Lung (tissue), 12 donors: Measurements from ENCODE around the gene LGR4. TPM values are rescaled to one million over a fixed set of nuclear protein-coding genes. Genes with fewer than 3 reads are reported as not detected.

ENCODE experiments used
- ATAC-seq: fragments of 200-7000 bp; cut with Tn5 transposase; one replicate; pipeline ENCODE4 v1.9.1; 2020; ENCODE audit warnings: moderate number of reproducible peaks; ENCODE audit not compliant: insufficient read depth, low FRiP score
- DNase-seq, 3 donors: peaks; one replicate each; pipeline ENCODE4 v3.0.0-alpha.2; 2013 to 2017
- H3K27ac ChIP-seq, 2 donors: one replicate each; pipeline ENCODE4 v1.5.1; 2013; ENCODE audit warnings: mild to moderate bottlenecking in 2 of 2, moderate library complexity in 2 of 2, control low read depth in 1 of 2, inconsistent platforms in 1 of 2, low read depth in 1 of 2, low read length in 1 of 2
- H3K27me3 ChIP-seq, 3 donors: one replicate each; pipeline ENCODE4 v1.5.1; 2013; ENCODE audit warnings: low read length in 2 of 3; ENCODE audit not compliant: control insufficient read depth in 3 of 3, insufficient read depth in 3 of 3
- H3K36me3 ChIP-seq, 4 donors: one replicate each; pipeline ENCODE4 v1.5.1; 2013; ENCODE audit warnings: low read length in 4 of 4, mild to moderate bottlenecking in 1 of 4, moderate library complexity in 1 of 4; ENCODE audit not compliant: control insufficient read depth in 4 of 4, insufficient read depth in 4 of 4
- H3K4me1 ChIP-seq, 5 donors: one replicate each; pipeline ENCODE4 v1.5.1; 2013; ENCODE audit warnings: low read length in 5 of 5, mild to moderate bottlenecking in 2 of 5, moderate library complexity in 1 of 5; ENCODE audit not compliant: control insufficient read depth in 5 of 5, insufficient read depth in 5 of 5
- H3K4me3 ChIP-seq: one replicate; pipeline ENCODE4 v1.5.1; 2013; ENCODE audit warnings: mild to moderate bottlenecking, control low read depth, moderate library complexity
- H3K9ac ChIP-seq, 2 donors: one replicate each; pipeline ENCODE4 v1.5.1; 2013; ENCODE audit warnings: low read length in 2 of 2, control low read depth in 1 of 2; ENCODE audit not compliant: insufficient read depth in 1 of 2
- H3K9me3 ChIP-seq, 4 donors: one replicate each; pipeline ENCODE4 v1.5.1; 2013; ENCODE audit warnings: low read length in 3 of 4, mild to moderate bottlenecking in 1 of 4, moderate library complexity in 1 of 4; ENCODE audit not compliant: control insufficient read depth in 4 of 4, insufficient read depth in 3 of 4
- WGBS, 2 donors: extraction: QIAGEN DNeasy Blood & Tissue Kit; methylation state at CpG; one replicate each; pipeline ENCODE4 v1.1.7; 2013; 5-methylcytosine and 5-hydroxymethylcytosine counted together
- polyA plus RNA-seq, 2 donors: library from polyadenylated mRNA; stranded (reverse); fragments of 200-250 nt; gene quantifications; one replicate each; pipeline ENCODE4 v1.2.1, GENCODE V29; 2013
- total RNA-seq, 2 donors: library from RNA; depleted of rRNA in 1 of 2; stranded (reverse); fragments of >200 nt in 1 of 2; gene quantifications; one replicate each; pipeline ENCODE4 v1.2.1, GENCODE V29; 2014 to 2021
- TF ChIP-seq, protein P1 (sequence below): IDR thresholded peaks from 2 replicates; pipeline ENCODE4 v1.5.1; 2012; ENCODE audit warnings: mild to moderate bottlenecking; ENCODE audit errors: control extremely low read depth, extremely low read depth
- donor health status: control.
- donor health status: control.
- donor health status: Bipolar disorder and iron deficiency.
- donor health status: healthy.
- donor health status: DM: yes; HTN: yes; CAD: no.

The LGR4 gene
- total and polyA plus RNA-seq, 4 donors: 2.2 to 29.2 (median 3.7) TPM

DNA sequence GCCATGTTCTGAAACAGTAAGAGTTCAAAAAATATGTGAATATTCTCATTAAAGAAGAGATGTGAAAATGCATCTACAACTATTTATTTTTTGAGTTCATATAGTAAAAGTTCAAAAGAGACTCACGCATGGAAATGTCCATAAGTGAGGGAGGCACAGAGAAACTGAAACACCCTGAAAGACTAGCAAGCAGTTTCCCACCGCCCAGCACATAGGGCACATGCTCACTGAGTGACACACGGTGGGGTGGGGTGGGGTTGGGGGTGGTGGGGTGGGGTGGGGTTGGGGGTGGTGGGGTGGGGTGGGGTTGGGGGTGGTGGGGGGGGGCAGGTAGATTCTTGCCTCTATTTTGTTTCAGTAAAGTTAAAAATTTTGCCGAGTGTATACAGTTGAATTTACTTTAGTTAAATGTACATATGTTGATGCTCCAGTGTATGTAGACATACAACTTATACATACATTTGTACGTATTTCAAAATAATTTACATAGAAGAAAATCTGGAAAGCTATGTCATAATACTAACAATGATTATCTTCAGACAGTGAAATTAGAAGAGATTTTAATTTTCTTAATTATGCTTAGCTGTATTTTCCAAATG is 115.9 kb downstream of the LGR4 start:
- no peak overlapping the region for H3K27ac ChIP-seq
- H3K36me3 ChIP-seq: no peaks in the 10 kb centered on the region
- DNase-seq: no peak
- H3K9ac ChIP-seq: no peak overlapping the region
- TF ChIP-seq, protein P1, sequence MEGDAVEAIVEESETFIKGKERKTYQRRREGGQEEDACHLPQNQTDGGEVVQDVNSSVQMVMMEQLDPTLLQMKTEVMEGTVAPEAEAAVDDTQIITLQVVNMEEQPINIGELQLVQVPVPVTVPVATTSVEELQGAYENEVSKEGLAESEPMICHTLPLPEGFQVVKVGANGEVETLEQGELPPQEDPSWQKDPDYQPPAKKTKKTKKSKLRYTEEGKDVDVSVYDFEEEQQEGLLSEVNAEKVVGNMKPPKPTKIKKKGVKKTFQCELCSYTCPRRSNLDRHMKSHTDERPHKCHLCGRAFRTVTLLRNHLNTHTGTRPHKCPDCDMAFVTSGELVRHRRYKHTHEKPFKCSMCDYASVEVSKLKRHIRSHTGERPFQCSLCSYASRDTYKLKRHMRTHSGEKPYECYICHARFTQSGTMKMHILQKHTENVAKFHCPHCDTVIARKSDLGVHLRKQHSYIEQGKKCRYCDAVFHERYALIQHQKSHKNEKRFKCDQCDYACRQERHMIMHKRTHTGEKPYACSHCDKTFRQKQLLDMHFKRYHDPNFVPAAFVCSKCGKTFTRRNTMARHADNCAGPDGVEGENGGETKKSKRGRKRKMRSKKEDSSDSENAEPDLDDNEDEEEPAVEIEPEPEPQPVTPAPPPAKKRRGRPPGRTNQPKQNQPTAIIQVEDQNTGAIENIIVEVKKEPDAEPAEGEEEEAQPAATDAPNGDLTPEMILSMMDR: no peak
- no peaks in the 10 kb centered on the region for H3K9me3 ChIP-seq
- no peaks in the 10 kb centered on the region for H3K27me3 ChIP-seq
- WGBS, 2 donors: 88 to 92% methylated on average over 5 of the region's 5 CpGs
- H3K4me3 ChIP-seq: no peak overlapping the region
- H3K4me1 ChIP-seq: peaks cover 0 to 8% (median under 1%) of the 10 kb centered on the region in 5 donors
- no peak for ATAC-seq

DNA sequence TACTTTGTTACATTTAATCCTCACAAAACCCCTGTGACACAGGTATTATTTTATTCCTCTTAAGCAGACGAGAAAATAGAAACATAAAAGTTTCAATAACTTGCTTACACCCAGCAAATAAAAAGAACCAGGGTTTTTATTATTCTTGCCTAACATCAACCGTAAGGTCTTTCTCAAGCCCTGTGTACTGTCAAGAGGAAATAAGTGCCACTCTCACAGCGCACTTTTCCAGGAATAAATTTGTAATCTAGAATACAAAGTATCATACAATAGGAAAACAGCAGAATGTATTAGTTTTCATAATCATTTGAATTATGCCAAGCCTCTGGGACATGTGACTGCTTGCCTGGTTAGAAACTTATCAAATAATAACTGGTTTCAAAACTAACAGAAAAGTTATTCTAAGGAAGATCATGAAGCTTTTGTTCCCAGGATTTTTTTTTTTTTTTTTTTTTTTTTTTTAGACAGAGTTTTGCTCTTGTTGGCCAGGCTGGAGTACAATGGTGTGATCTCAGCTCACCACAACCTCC is 117.0 kb downstream of the LGR4 start:
- Histone ChIP-seq H3K9ac (no peak overlapping the region), H3K4me1 (peaks cover 2 to 13% (median 5%) of the 10 kb centered on the region in 5 donors), H3K27me3 (no peaks in the 10 kb centered on the region), H3K36me3 (no peaks in the 10 kb centered on the region), H3K27ac (no peak overlapping the region), H3K4me3 (no peak overlapping the region), H3K9me3 (no peaks in the 10 kb centered on the region)
- 29 to 57% methylated on average over 3 of the region's 3 CpGs for WGBS, 2 donors
- TF ChIP-seq, protein P1: no peak
- DNase-seq (peak in 1 of 3 donors; percentile 6), ATAC-seq (no peak)

DNA sequence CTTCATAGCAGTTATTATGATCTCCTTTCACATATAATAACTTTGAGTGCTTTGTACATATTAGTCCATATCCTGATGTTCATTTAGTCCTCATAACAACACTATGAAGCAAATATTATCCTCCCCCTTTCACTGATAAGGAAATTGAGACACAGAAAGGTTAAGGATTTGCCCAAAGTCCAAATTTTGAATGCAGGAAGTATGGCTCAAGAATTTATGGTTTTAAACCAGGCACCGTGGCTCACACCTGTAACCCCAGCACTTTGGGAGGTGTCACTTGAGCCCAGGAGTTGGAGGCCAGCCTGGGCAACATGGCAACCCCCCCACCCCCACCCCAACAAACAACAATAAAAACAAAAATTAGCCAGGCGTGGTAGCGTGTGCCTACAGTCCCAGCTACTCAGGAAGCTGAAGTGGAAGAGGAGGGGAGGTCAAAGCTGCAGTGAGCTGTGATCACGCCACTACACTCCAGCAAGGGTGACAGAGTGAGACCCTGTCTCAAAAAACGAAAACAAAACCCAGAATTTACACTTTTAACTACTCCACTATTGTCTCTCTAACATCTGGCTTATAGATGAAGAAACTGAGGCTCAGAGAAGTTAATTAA is 118.1 kb downstream of the LGR4 start:
- Histone ChIP-seq H3K36me3 (peaks cover 0 to 1% (median 0%) of the 10 kb centered on the region in 4 donors), H3K9me3 (no peaks in the 10 kb centered on the region), H3K27ac (no peak overlapping the region), H3K27me3 (no peaks in the 10 kb centered on the region), H3K9ac (no peak overlapping the region), H3K4me1 (peaks cover 2 to 18% (median 5%) of the 10 kb centered on the region in 5 donors), H3K4me3 (no peak overlapping the region)
- TF ChIP-seq, protein P1: no peak
- 60 to 77% methylated on average over 5 of the region's 5 CpGs for WGBS, 2 donors
- ATAC-seq (no peak), DNase-seq (peak in 1 of 3 donors; percentile 6)
